SK-N-SH treated with all-trans-retinoic acid at 6 μM for 48 hours (cell line): Measurements from ENCODE around the gene CSNK2A1.

Experiments
- ATAC-seq: fragments of 200-7000 bp; cut with Tn5 transposase; 3 replicates; pipeline ENCODE4 v1.9.1; 2020; ENCODE audit warnings: mild to moderate bottlenecking, moderate library complexity
- ARNTL ChIP-seq: fragments of 450-650 bp; formaldehyde crosslinking; IDR thresholded peaks from 2 replicates; pipeline ENCODE4 v1.5.0; 2020; ENCODE audit warnings: low read depth, mild to moderate bottlenecking, moderate library complexity, borderline replicate concordance
- BACH2 ChIP-seq: fragments of 250-450 bp; sonication (Bioruptor Pico); IDR thresholded peaks from 2 replicates; pipeline ENCODE4 v1.9.0; 2021; ENCODE audit warnings: mild to moderate bottlenecking, borderline replicate concordance
- CSDC2 ChIP-seq: fragments of 250-450 bp; sonication (Bioruptor Pico); IDR thresholded peaks from 2 replicates; pipeline ENCODE4 v1.5.0; 2020; ENCODE audit warnings: mild to moderate bottlenecking, moderate library complexity
- ESRRG ChIP-seq: fragments of 250-450 bp; sonication (Bioruptor Pico); IDR thresholded peaks from 2 replicates; pipeline ENCODE4 v1.6.1; 2021; ENCODE audit warnings: mild to moderate bottlenecking
- GLIS3 ChIP-seq: fragments of 250-450 bp; sonication (Bioruptor Pico); IDR thresholded peaks from 2 replicates; pipeline ENCODE4 v1.5.0; 2020; ENCODE audit warnings: mild to moderate bottlenecking, moderate library complexity
- ISL1 ChIP-seq: fragments of 250-450 bp; sonication (Bioruptor Pico); IDR thresholded peaks from 2 replicates; pipeline ENCODE4 v2.1.2; 2022; ENCODE audit warnings: mild to moderate bottlenecking, moderate library complexity
- OSR1 ChIP-seq: fragments of 250-450 bp; sonication (Bioruptor Pico); IDR thresholded peaks from 2 replicates; pipeline ENCODE4 v1.8.0; 2022; ENCODE audit warnings: moderate library complexity, mild to moderate bottlenecking, inconsistent platforms
- PATZ1 ChIP-seq: fragments of 250-450 bp; sonication (Bioruptor Pico); IDR thresholded peaks from 2 replicates; pipeline ENCODE4 v1.8.0; 2020; ENCODE audit warnings: mild to moderate bottlenecking, moderate library complexity, borderline replicate concordance
- POU6F1 ChIP-seq: fragments of 250-450 bp; sonication (Bioruptor Pico); IDR thresholded peaks from 2 replicates; pipeline ENCODE4 v1.8.0; 2021; ENCODE audit warnings: low read depth, mild to moderate bottlenecking, moderate library complexity, borderline replicate concordance
- PPARA ChIP-seq: fragments of 250-450 bp; sonication (Bioruptor Pico); IDR thresholded peaks from 2 replicates; pipeline ENCODE4 v1.5.0; 2020; ENCODE audit warnings: mild to moderate bottlenecking, borderline replicate concordance
- RARB ChIP-seq: fragments of 250-450 bp; sonication (Bioruptor Pico); IDR thresholded peaks from 2 replicates; pipeline ENCODE4 v1.8.0; 2021; ENCODE audit warnings: mild to moderate bottlenecking, moderate library complexity
- SNAI2 ChIP-seq: fragments of 250-450 bp; sonication (Bioruptor Pico); IDR thresholded peaks from 2 replicates; pipeline ENCODE4 v1.5.0; 2020; ENCODE audit warnings: mild to moderate bottlenecking, moderate library complexity
- TCF4 ChIP-seq: fragments of 250-450 bp; sonication (Bioruptor Pico); IDR thresholded peaks from 2 replicates; pipeline ENCODE4 v1.8.0; 2021; ENCODE audit warnings: mild to moderate bottlenecking, moderate library complexity, borderline replicate concordance
- TSHZ2 ChIP-seq: fragments of 250-450 bp; sonication (Bioruptor Pico); IDR thresholded peaks from 2 replicates; pipeline ENCODE4 v1.5.0; 2020; ENCODE audit warnings: mild to moderate bottlenecking, moderate library complexity
- ZC3H10 ChIP-seq: fragments of 250-450 bp; sonication (Bioruptor Pico); IDR thresholded peaks from 2 replicates; pipeline ENCODE4 v1.5.1; 2021; ENCODE audit warnings: mild to moderate bottlenecking, moderate library complexity
- ZFP30 ChIP-seq: fragments of 450-650 bp; formaldehyde crosslinking; IDR thresholded peaks from 2 replicates; pipeline ENCODE4 v1.5.0; 2022; ENCODE audit warnings: mild to moderate bottlenecking, moderate library complexity
- ZNF565 ChIP-seq: fragments of 450-650 bp; formaldehyde crosslinking; conservative IDR thresholded peaks from 2 replicates; pipeline ENCODE4 v1.5.0; 2020; ENCODE audit warnings: low read depth, mild to moderate bottlenecking, moderate library complexity
- ZNF70 ChIP-seq: fragments of 450-650 bp; formaldehyde crosslinking; IDR thresholded peaks from 2 replicates; pipeline ENCODE4 v1.5.0; 2020; ENCODE audit warnings: mild to moderate bottlenecking, moderate library complexity
- ZNF8 ChIP-seq: fragments of 450-650 bp; formaldehyde crosslinking; IDR thresholded peaks from 2 replicates; pipeline ENCODE4 v1.5.0; 2020; ENCODE audit warnings: mild to moderate bottlenecking, moderate library complexity

Gene CSNK2A1

GRCh38 chr20:434221-434620 lies 109.4 kb downstream of the CSNK2A1 start:
- no peak for ATAC-seq
- TF ChIP-seq PATZ1 (CRISPR knock-in tag): no peak
- no peak for TF ChIP-seq RARB (CRISPR knock-in tag)

GRCh38 chr20:433300-433975 lies 110.2 kb downstream of the CSNK2A1 start:
- ATAC-seq: no peak
- TF ChIP-seq POU6F1 (no peak), BACH2 (no peak), ZNF8 (CRISPR knock-in tag) (no peak), GLIS3 (no peak), RARB (CRISPR knock-in tag) (no peak), ISL1 (CRISPR knock-in tag) (no peak), ZC3H10 (CRISPR knock-in tag) (no peak), PATZ1 (CRISPR knock-in tag) (no peak), ZNF70 (no peak), ESRRG (no peak), ARNTL (CRISPR knock-in tag) (no peak), ZFP30 (CRISPR knock-in tag) (no peak), TSHZ2 (CRISPR knock-in tag) (no peak), TCF4 (no peak), SNAI2 (CRISPR knock-in tag) (no peak)
- TF ChIP-seq, all 23 proteins: peak for 0

GRCh38 chr20:432677-433299 lies 110.8 kb downstream of the CSNK2A1 start:
- no peak for ATAC-seq
- no peak for TF ChIP-seq OSR1 (CRISPR knock-in tag)
- TF ChIP-seq TCF4: no peak
- no peak for TF ChIP-seq POU6F1
- TF ChIP-seq ZNF565 (CRISPR knock-in tag): no peak
- TF ChIP-seq TSHZ2 (CRISPR knock-in tag): no peak
- no peak for TF ChIP-seq PPARA (CRISPR knock-in tag)
- no peak for TF ChIP-seq RARB (CRISPR knock-in tag)
- no peak for TF ChIP-seq CSDC2 (CRISPR knock-in tag)
- TF ChIP-seq ZNF70: no peak
- no peak for TF ChIP-seq ESRRG
- no peak for TF ChIP-seq ARNTL (CRISPR knock-in tag)
- no peak for TF ChIP-seq PATZ1 (CRISPR knock-in tag)
- no peak for TF ChIP-seq BACH2
- no peak for TF ChIP-seq GLIS3
